Left lobe of liver (tissue), 2 donors: ENCODE measurements around the gene GLI3. TPM values are rescaled to one million over a fixed set of nuclear protein-coding genes. Genes with fewer than 3 reads are reported as not detected.

Source experiments
- ATAC-seq: fragments of 200-7000 bp; cut with Tn5 transposase; one replicate; pipeline ENCODE4 v1.9.1; 2020; ENCODE audit warnings: mild to moderate bottlenecking, moderate library complexity
- DNase-seq: peaks from one replicate; pipeline ENCODE4 v3.0.0-alpha.2; 2020; ENCODE audit warnings: low spot score
- total RNA-seq: library from RNA; stranded (reverse); gene quantifications from one replicate; pipeline ENCODE4 v1.2.1, GENCODE V29; 2021
- donor health status: DM: no; HTN: no; CAD: no; lungs with moderate emphysema.
- donor health status: DM: no; HTN: yes; CAD: no.

The GLI3 gene
- total RNA-seq, 1 donor from 2014 or later: 0.88 TPM

DNA sequence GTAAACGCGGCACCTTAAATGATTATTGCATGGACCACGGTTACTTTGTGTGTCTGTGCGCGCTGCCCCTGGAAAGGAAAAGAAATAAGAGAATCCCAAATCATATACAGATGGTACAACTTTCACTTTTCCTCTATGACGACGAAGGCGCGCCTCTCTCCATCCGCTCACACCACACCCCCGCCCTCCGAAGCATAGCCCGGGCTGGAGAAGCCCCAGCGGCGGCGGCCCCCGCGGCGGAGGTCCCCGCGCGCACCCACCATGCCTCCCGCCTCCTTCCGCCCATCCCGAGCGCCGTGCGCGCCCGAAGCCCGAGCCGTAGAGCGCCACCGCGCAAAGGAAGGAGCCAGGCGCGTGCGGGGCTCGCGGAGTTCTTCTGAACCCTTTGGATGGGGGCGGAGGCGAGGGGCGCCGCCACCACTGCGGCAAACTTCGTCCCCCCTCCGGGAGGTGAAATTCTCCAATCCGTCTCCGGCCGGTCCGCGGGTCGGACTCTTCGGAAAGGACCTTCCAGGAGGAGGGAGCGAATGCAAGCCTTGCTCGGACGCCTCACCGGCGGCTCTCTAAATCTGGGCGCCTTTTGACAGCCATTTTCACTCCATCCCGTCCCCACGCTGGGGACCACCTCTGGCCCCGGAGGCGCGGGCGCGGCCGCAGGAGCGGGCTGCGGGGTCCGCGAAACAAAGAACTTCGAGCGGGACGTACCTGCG, 588 bp downstream of the GLI3 start:
- DNase-seq (no peak), ATAC-seq (peak; percentile 43)

- DNase-seq (no peak), ATAC-seq (no peak)
Measured at GRCh38 chr7:42235741-42236161, 1.3 kb downstream of the GLI3 start.

DNA sequence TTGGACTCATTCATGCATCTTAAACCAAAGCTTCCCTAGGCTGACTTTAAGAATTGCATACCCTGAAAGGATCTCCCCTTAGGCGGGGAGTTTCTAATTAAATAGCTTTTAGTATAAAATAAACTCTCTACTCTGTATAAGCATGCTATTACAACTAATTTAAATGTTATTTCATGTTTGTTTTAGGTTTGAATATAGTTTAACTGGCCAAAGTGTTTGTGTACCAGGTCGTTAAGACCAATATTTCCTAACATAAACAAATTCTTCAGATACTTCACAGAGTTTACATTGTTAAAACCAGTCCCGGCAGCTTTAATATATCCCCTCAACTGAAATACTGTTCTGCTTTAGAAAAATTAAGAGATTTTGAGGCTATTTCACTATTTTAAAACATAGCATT, 2.3 kb downstream of the GLI3 start:
- ATAC-seq (no peak), DNase-seq (no peak)

- DNase-seq: no peak
- ATAC-seq: no peak
Measured at GRCh38 chr7:42233695-42234331, 3.2 kb downstream of the GLI3 start.

GRCh38 chr7:42233171-42233570, 3.8 kb downstream of the GLI3 start:
- DNase-seq (no peak), ATAC-seq (no peak)

DNA sequence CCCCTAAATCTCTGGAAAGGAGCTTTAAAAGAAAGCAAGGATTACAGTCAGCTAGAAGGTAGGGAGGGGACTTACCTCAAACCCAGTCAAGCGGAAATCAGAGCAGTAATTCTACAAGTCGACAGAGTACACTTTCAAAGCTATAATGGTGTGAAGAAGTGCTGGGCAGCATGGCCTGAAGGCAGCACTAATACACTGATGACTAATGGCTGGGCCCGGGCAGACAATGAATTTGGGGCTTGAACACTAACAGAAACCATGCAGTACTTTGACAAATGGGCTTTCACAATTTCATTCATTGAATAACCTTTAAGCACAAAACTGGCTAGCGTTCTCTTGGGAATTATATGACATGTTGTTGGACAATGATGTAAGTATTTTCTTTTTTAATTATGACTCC, 4.7 kb downstream of the GLI3 start:
- ATAC-seq: no peak
- DNase-seq: no peak

DNA sequence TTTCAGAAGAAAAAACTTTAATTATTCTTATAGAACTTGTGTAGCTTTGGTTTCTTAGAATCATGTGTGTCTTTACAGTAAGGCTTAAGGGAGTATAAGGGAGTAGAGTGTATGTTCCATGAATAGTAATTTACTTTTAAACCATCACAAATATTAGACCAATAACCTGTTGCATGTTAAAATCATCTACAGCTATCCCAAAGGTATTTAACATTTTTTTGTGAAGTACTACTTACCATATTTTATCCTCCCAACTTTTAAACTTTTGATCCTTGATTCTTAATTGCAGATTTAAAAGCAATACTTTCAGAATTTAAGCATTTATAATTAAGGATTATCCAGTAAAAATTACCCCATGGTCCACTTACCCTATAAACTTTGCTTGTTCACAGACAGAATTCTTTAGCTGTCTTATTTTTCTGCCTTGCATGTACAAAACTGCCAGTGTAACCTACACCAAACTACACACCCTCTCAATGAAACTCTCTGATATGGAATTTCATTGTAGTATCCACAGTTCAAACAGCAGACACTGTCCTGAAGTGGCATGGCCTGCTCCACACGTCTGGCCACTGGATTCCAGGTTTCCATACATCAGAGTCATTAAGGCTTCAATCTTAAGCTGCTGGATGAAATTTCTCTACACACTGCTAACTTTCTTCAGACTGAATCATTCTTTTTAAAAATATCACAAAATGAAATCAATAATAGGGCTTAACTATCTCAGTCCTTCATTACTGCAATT, 5.8 kb downstream of the GLI3 start:
- DNase-seq (no peak), ATAC-seq (no peak)

DNA sequence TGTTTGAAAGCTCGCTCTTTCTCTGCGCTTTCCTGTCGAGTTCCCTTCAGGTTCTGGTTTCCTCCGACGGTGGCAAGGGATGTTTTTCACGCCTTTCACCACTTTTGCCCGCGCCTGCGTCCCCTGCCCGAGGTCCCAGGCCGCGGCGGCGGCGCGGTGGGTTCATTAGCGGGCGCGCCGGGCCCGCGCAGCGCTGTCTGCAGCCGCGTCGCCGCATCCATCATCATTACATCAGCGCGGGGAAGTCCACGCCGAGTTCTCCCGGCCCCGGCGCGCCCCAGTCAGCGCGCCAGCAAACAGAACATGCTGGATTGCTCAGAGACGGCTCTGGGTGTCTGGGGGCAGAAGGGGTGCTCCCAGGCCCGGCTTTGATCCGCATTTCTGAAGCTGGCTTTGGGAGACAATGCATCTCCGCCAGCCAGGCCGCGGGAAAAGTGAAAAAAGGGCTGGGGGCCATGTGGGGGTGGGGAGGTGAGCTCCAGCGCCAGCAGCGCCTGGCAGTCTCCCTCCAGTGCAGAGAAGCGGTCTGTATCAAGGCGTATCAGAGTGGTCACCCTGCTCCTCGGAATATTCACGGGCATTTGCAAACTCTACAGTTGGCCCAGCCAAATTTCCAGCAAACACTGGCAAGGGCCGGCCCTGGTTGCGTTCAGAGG, 8.9 kb downstream of the GLI3 start:
- DNase-seq (no peak), ATAC-seq (peak; percentile 38)

- DNase-seq (no peak), ATAC-seq (peak; percentile 29)
Measured at GRCh38 chr7:42227541-42227935, 9.5 kb downstream of the GLI3 start.

DNA sequence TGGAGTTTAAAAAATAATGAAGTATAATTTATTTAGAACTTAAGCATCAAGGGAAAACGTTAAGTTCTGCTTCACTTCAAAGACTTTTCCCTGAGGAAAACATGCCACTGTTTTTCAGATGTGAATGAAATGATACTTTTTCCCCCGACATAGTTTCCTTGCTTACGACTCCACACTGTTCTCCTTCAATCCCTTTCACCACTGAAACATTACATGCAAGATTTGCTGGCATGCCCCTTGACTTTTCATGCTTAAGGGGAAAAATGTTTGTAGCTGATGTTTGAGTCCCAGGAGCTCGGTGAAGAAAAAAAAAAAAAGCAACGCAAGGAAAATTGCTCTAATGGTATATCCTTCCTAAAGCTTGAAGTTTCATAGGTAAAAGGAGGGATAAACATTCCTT, 10.0 kb downstream of the GLI3 start:
- ATAC-seq: no peak
- DNase-seq: no peak

DNA sequence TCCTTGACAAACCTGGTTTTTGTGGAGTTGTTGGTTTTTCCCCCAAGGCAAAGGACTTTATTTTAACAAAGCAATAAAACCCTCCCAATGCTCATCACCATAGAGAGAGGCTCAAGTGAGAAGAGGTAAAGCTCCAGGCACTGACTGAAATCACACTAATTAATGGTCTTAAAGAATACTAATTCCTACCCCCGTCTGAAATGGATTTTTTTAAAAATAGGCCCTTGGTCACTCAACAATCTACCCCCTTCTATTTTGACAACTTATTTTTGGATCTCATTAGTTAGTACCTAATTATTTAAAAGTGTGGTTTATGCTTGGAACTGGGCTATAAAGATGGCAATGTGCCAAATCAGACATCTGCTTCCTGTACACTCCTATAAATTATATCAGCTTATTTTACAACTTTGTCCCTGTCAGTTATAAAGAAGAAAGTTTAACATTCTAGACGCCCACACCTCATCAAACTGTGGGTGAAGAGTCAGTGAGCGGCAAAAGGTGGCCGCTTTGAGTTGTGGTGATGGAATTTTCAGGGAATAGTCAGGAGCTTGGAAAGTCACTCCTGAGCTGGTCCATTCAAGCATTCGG, 10.6 kb downstream of the GLI3 start:
- ATAC-seq: no peak

DNA sequence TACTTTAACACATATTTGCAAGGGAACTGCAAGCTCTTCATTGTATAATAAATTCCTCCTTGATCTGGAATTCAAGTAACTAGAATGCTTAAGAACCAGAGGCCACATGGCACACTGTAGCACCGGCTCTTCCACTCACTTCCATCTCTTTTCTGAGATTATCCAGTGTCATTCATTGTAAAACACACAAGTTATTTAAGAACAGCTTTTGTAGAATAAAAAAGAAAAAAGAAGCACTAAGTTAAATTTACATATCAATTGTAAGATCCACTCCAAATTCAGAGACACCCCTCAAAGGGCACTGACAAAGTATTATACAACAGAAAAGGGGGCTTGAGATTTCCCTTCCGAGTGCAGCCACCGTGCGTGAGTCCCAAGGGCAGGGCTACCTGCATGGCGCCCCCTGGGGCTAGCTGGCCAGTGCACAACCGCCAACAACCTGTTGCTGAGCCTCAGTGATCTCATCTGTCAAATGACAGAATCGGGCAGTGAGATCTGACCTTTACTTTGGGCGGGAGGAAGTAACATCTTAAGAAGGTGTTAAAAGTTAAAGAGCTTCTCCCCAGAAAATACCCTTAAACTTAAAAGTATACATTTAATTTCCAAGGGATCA, 12.5 kb downstream of the GLI3 start:
- ATAC-seq (no peak), DNase-seq (no peak)

More for the DNA sequence above, 10.6 kb downstream of the GLI3 start:
- DNase-seq: no peak

DNA sequence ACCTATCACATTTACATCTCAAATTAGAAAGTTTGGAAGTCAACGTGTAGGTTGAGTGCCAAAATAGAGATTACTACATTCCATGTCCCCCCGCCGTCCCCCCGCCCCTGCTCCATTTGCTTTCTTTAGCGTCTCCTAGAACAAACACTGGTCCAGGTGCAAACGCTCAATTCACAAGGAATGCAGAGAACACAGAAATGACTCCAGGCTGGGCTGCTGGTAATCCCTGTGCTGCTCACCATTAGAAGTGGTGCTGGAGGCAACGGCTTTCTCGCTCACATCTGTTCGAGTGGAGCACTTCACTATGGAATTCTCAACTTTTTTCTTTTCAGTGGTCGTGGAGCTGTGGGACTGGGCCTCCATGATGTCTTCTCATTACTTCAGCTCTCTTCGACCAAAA, 14.1 kb downstream of the GLI3 start:
- DNase-seq: no peak
- no peak for ATAC-seq

- ATAC-seq: no peak
Measured at GRCh38 chr7:42222125-42222524, 14.9 kb downstream of the GLI3 start.

GRCh38 chr7:42221304-42221703, 15.7 kb downstream of the GLI3 start:
- no peak for ATAC-seq
- DNase-seq: no peak

More at GRCh38 chr7:42222125-42222524, 14.9 kb downstream of the GLI3 start:
- DNase-seq: no peak

- DNase-seq (no peak), ATAC-seq (no peak)
Measured at GRCh38 chr7:42219447-42219846, 17.6 kb downstream of the GLI3 start.

DNA sequence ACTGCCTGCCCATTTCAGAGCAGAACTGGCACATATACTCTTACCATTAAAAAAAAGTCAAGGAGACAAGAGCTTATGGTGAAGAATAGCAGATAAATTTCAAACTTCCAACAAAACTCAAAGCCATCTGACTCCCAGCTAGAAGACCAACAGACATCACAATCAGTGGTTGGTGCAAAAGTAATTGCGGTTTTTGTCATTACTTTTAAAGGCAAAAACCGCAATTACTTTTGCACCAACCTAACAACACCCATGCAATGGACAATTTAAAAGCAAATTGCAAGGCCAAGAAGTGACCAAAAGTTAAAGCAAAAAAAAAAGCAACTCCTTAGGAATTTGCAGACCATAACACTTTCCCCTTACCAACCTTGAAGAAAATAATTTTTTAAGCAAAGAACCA, 18.8 kb downstream of the GLI3 start:
- no peak for DNase-seq
- no peak for ATAC-seq

DNA sequence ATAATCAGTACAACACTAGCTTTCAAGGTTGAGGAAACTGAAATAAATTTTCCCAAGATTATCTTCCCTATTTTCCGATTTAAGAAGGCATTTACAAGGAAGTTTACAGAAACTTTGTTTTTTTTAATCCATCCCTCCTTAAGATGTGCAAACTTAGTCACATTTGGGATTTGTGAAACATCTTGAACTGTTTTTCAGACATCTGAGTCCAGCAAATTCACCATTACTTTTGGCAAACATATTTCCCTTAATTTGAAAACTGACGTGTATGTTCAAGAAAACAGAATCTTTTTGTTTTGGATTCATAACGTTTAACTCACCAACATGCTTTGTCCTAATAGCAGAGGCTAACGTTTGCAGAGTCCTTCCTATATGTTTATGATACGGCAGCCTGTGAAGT, 19.5 kb downstream of the GLI3 start:
- no peak for DNase-seq
- no peak for ATAC-seq

DNA sequence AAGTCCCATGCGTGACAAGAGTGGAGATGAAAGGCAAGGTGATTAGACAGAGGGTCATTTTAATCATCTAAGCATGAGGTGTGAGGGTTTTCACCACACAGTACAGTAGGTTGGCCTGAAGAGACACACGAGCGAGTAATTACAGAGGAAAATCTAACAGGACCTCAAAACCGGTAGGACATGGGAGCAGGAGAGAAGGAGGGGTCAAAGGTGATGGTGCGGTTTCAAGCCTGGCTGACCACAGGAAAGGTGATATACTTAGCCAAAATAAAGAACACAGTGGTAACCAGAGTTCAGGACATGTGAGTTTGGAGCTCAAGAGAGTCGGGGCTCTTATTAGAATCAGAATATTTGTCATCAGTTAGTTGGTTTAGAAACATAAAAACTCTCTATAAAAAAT, 20.0 kb downstream of the GLI3 start:
- DNase-seq (no peak), ATAC-seq (no peak)

DNA sequence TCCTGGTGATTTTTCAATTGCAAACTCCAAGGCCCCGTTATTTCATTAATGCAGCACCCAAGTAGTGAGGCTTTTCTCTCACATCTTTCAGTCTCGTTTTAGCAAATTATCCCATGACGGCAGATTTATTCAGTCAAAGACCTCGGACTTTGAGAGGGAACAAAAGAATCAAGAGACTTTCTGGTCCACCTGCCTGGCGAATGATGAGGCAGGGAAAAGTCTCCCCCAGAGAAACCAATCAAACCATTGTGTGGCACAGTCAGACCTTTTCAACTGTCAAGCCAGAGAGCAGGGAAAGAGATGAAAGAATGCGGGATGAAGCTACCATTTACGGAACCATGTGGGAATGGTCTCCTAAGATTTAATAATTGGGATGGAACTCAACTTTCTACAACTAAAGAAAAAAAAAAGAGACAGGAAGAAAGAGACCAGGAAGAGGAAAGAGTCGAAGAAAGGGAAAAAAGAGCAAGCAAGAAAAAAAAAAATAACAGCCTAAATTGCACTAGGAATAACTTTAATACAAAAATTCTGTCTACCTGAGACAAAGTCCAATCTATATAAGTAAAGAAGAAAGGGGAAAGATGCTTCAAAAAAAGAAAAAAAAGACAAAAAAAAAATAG, 22.8 kb downstream of the GLI3 start:
- DNase-seq (no peak), ATAC-seq (no peak)
